Ovary (tissue), 9 donors: ENCODE data around the gene FAM117B. TPM values are rescaled to one million over a fixed set of nuclear protein-coding genes. Genes with fewer than 3 reads are reported as not detected.

Source experiments
- DNase-seq, 5 donors: peaks; one replicate each; pipeline ENCODE4 v3.0.0-alpha.2; 2019 to 2020
- H3K27ac ChIP-seq, 2 donors: fragments of 200-600 bp; one replicate each; pipeline versions ENCODE4 v1.5.1 to v1.8.0; 2019 to 2022
- H3K27me3 ChIP-seq: fragments of 200-600 bp; one replicate; pipeline ENCODE4 v1.8.0; 2022
- H3K36me3 ChIP-seq: fragments of 200-600 bp; sonication (generic); one replicate; pipeline ENCODE4 v1.5.1; 2019
- H3K4me1 ChIP-seq: one replicate; pipeline ENCODE4 v1.8.1; 2013; ENCODE audit warnings: mild to moderate bottlenecking, moderate library complexity; ENCODE audit not compliant: insufficient read depth
- H3K4me3 ChIP-seq: fragments of 200-600 bp; sonication (generic); one replicate; pipeline ENCODE4 v1.5.1; 2017
- H3K9me3 ChIP-seq, 2 donors: fragments of 200-600 bp in 1 of 2; sonication (generic) in 1 of 2; one replicate each; pipeline versions ENCODE4 v1.5.1 to v1.8.1; 2013 to 2019; ENCODE audit warnings: mild to moderate bottlenecking in 1 of 2, moderate library complexity in 1 of 2
- CTCF ChIP-seq, 3 donors: fragments of 450-650 bp in 2 of 3; fragments of 200-600 bp in 1 of 3; IDR thresholded peaks; one replicate each; pipeline versions ENCODE4 v1.5.1 to v1.8.0; 2016 to 2022; ENCODE audit warnings: antibody characterized with exemption in 3 of 3, mild to moderate bottlenecking in 1 of 3
- EP300 ChIP-seq: sonication (generic); formaldehyde crosslinking; IDR thresholded peaks from one replicate; pipeline ENCODE4 v1.6.1; 2017; ENCODE audit warnings: antibody characterized with exemption
- POLR2A ChIP-seq: fragments of 450-650 bp; IDR thresholded peaks from one replicate; pipeline ENCODE4 v1.6.1; 2017; ENCODE audit warnings: antibody characterized with exemption, mild to moderate bottlenecking, moderate library complexity
- WGBS, 3 donors: extraction: QIAGEN DNeasy Blood & Tissue Kit in 1 of 3; methylation state at CpG; one replicate each; pipeline versions ENCODE4 v1.1.5 to v1.1.7; 2013 to 2017; 5-methylcytosine and 5-hydroxymethylcytosine counted together
- intact Hi-C, 4 donors: fragments of 100-400 bp; cut with DNase I; formaldehyde crosslinking; loops; one replicate each; pipeline versions ENCODE4 v1.11.0 to v1.15.1; 2022 to 2023
- polyA plus RNA-seq, 2 donors: library from polyadenylated mRNA; stranded (reverse); fragments of 200-250 nt in 1 of 2; fragments of 350-450 nt in 1 of 2; fragmentation: Illumina TruSeq in 1 of 2; extraction: RNeasy Lipid Tissue Mini Kit (QIAGEN cat#74804) in 1 of 2; gene quantifications; one replicate each; pipeline ENCODE4 v1.2.3, GENCODE V29; 2013 to 2014
- total RNA-seq, 7 donors: library from RNA; depleted of rRNA in 2 of 7; stranded (reverse); fragments of >200 nt in 2 of 7; fragmentation: NEBNext Ultra II Directional in 3 of 7; extraction: Animal tissue kit (Norgen Biotek cat#: 25700) in 3 of 7; gene quantifications; one replicate each; pipeline versions ENCODE4 v1.1.0 to v1.2.4, GENCODE V29; 2016 to 2023
- donor health status: DM: no; HTN: no; CAD: no; lungs with moderate emphysema.
- donor health status: DM: no; HTN: no; CAD: no.
- donor health status: Bipolar disorder and iron deficiency.
- donor health status: DM: yes; HTN: yes; CAD: no.
- donor health status: DM: no; HTN: no; CAD: no.
- donor health status: DM: yes; HTN: yes; CAD: no.

The FAM117B gene
- total and polyA plus RNA-seq, 9 donors, result 5.1 to 13.6 (median 9.8) TPM

DNA sequence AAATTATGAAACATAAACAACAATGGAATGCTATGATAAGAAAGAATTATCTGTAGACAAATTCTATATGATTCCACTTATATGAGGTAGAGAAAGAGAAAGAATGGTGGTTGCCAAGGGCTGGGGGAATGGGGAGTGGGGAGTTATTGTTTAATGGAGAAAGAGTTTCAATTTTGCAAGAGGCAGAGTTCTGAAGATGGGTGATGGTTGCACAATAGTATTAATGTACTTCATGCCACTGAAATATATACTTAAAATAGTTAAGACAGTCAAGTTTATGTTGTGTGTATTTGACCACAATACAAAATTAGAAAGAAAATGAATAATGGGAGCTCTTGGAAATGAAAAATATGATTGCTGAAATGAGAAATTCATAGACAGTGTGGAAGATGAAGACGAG is 22.6 kb upstream of the FAM117B start:
- Histone ChIP-seq H3K27ac (no peak overlapping the region), H3K4me1 (peaks cover 2% of the 10 kb centered on the region), H3K4me3 (no peak overlapping the region), H3K36me3 (no peaks in the 10 kb centered on the region), H3K27me3 (no peaks in the 10 kb centered on the region), H3K9me3 (no peaks in the 10 kb centered on the region)
- TF ChIP-seq POLR2A (no peak), CTCF (IDR thresholded peaks at IDR 0.05) (no peak), EP300 (no peak)
- intact Hi-C loops, result no loop called here
- no peak for DNase-seq
- 93 to 100% (median 95%) methylated on average over 1 of the region's 1 CpG for WGBS, 3 donors

- H3K36me3 ChIP-seq, result no peaks in the 10 kb centered on the region
- 58 to 74% (median 72%) methylated on average over 4 of the region's 4 CpGs for WGBS, 3 donors
- H3K4me3 ChIP-seq, result no peak overlapping the region
- peaks cover 2% of the 10 kb centered on the region for H3K4me1 ChIP-seq
- intact Hi-C loops, result no loop called here
- no peak for DNase-seq
- no peak for TF ChIP-seq POLR2A
- no peak for TF ChIP-seq CTCF (IDR thresholded peaks at IDR 0.05)
- TF ChIP-seq EP300, result no peak
- no peaks in the 10 kb centered on the region for H3K9me3 ChIP-seq
- no peak overlapping the region for H3K27ac ChIP-seq
- no peaks in the 10 kb centered on the region for H3K27me3 ChIP-seq
These were observed 21.3 kb upstream of the FAM117B start for GRCh38 chr2:202613479-202613878.

- no peaks in the 10 kb centered on the region for H3K9me3 ChIP-seq
- no peak overlapping the region for H3K4me3 ChIP-seq
- no peaks in the 10 kb centered on the region for H3K4me1 ChIP-seq
- no peaks in the 10 kb centered on the region for H3K36me3 ChIP-seq
- no peaks in the 10 kb centered on the region for H3K27me3 ChIP-seq
- TF ChIP-seq POLR2A, result no peak
- TF ChIP-seq CTCF (IDR thresholded peaks at IDR 0.05), result no peak
- no peak for TF ChIP-seq EP300
- intact Hi-C loops, result no loop called here
- 90 to 96% (median 96%) methylated on average over 5 of the region's 5 CpGs for WGBS, 3 donors
- H3K27ac ChIP-seq, result no peak overlapping the region
- DNase-seq, result no peak
These were observed 10.6 kb upstream of the FAM117B start for GRCh38 chr2:202624133-202624532.

DNA sequence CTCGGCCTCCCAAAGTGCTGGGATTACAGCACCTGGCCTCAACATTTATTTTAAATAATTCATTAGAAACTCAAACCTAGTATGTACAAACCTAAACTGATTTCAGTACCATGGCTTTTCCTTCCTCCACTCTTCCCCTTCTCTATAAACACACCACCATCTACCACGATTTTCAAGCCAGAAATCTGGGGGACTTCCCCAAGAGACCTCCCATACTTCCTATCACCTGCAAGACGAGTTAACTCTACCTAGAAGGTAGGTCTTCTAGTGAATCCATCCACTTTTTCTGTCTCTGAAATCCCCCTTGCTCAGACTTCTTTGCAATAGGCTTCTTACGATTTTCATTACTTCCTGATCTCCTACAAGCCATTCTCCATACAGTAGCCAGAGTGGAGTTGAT is 7.7 kb upstream of the FAM117B start:
- H3K27me3 ChIP-seq, result no peaks in the 10 kb centered on the region
- WGBS, 3 donors, result 67 to 72% (median 70%) methylated on average over 4 of the region's 4 CpGs
- no peak overlapping the region for H3K27ac ChIP-seq
- no peak overlapping the region for H3K4me3 ChIP-seq
- no peaks in the 10 kb centered on the region for H3K4me1 ChIP-seq
- DNase-seq, result no peak
- H3K36me3 ChIP-seq, result no peaks in the 10 kb centered on the region
- TF ChIP-seq CTCF (IDR thresholded peaks at IDR 0.05), result no peak
- no peak for TF ChIP-seq EP300
- TF ChIP-seq POLR2A, result no peak
- H3K9me3 ChIP-seq, result no peaks in the 10 kb centered on the region
- intact Hi-C loops, result no loop called here
